HG02981 (cell line): ENCODE measurements around the gene TNFRSF14.

Experiments
- ATAC-seq: cut with Tn5 transposase; IDR thresholded peaks from one replicate; pipeline ENCODE4 v1.9.1; 2021; ENCODE audit warnings: mild to moderate bottlenecking, moderate library complexity; ENCODE audit not compliant: unreplicated experiment

TNFRSF14 gene

GRCh38 chr1:2523191-2523890, 32.8 kb upstream of the TNFRSF14 start:
- ATAC-seq: no peak

GRCh38 chr1:2523891-2524609, 32.1 kb upstream of the TNFRSF14 start:
- ATAC-seq: no peak

GRCh38 chr1:2525572-2525919, 30.6 kb upstream of the TNFRSF14 start:
- ATAC-seq: no peak

GRCh38 chr1:2525920-2526823, 30.0 kb upstream of the TNFRSF14 start, which contains the start of gene PANK4:
PANK4 (minus strand) TSS chr1:2526596; CDS start chr1:2526587, 9 bp downstream.
- ATAC-seq: peak; percentile 84

- peak; percentile 28 for ATAC-seq
These were observed 29.2 kb upstream of the TNFRSF14 start for GRCh38 chr1:2526824-2527555.

- no peak for ATAC-seq
These were observed 28.7 kb upstream of the TNFRSF14 start for GRCh38 chr1:2527556-2527860.

GRCh38 chr1:2528016-2528415, 28.2 kb upstream of the TNFRSF14 start:
- no peak for ATAC-seq

- no peak for ATAC-seq
These were observed 27.6 kb upstream of the TNFRSF14 start for GRCh38 chr1:2528611-2528965.

GRCh38 chr1:2528966-2529783, 27.0 kb upstream of the TNFRSF14 start:
- ATAC-seq: no peak

- ATAC-seq: no peak
These were observed 26.2 kb upstream of the TNFRSF14 start, which contains the start of gene HES5 for GRCh38 chr1:2529784-2530512. HES5 (minus strand) TSS chr1:2530263; CDS start chr1:2530164, 99 bp downstream.

GRCh38 chr1:2530513-2531361, 25.4 kb upstream of the TNFRSF14 start:
- ATAC-seq: no peak

GRCh38 chr1:2532485-2533160, 23.5 kb upstream of the TNFRSF14 start:
- ATAC-seq: no peak

GRCh38 chr1:2533365-2533764, 22.8 kb upstream of the TNFRSF14 start:
- no peak for ATAC-seq

GRCh38 chr1:2534315-2534686, 21.9 kb upstream of the TNFRSF14 start:
- no peak for ATAC-seq

GRCh38 chr1:2534687-2535441, 21.3 kb upstream of the TNFRSF14 start:
- no peak for ATAC-seq

GRCh38 chr1:2535455-2535854, 20.7 kb upstream of the TNFRSF14 start:
- no peak for ATAC-seq

GRCh38 chr1:2535981-2536380, 20.2 kb upstream of the TNFRSF14 start:
- no peak for ATAC-seq
